SK-N-MC (cell line): Measurements from ENCODE around the gene FAM174C.
"Not testable (repeated sequence)": the region's sequence is repeated elsewhere in the genome, so short reads cannot be mapped to it uniquely, and the experiment has no call there.

ENCODE experiments used
- DNase-seq: peaks from one replicate; pipeline ENCODE4 v3.0.0-alpha.2; 2011; ENCODE audit warnings: low read depth, low spot score
- H3K27ac ChIP-seq: fragments of 200-600 bp; sonication (generic); 2 replicates; pipeline ENCODE4 v1.5.1; 2016; ENCODE audit warnings: mixed run types
- H3K36me3 ChIP-seq: fragments of 200-600 bp; sonication (generic); 2 replicates; pipeline ENCODE4 v1.6.1; 2017; ENCODE audit warnings: antibody characterized with exemption, low read length, mixed read lengths; ENCODE audit not compliant: insufficient read depth
- H3K4me3 ChIP-seq: fragments of 200-600 bp; sonication (generic); 2 replicates; pipeline ENCODE4 v1.5.1; 2016
- H3K9ac ChIP-seq: fragments of 200-600 bp; sonication (generic); 2 replicates; pipeline ENCODE4 v1.8.0; 2017; ENCODE audit warnings: mixed run types, mixed read lengths; ENCODE audit not compliant: insufficient read length
- H3K9me3 ChIP-seq: fragments of 200-600 bp; sonication (generic); 2 replicates; pipeline ENCODE4 v1.6.1; 2017; ENCODE audit warnings: low read depth, mild to moderate bottlenecking, antibody characterized with exemption, low read length, moderate library complexity, mixed read lengths
- EZH2 ChIP-seq: fragments of 200-600 bp; sonication (generic); IDR thresholded peaks from one replicate; pipeline ENCODE4 v1.6.1; 2017; ENCODE audit warnings: antibody characterized with exemption
- FOXP2 ChIP-seq: optimal IDR thresholded peaks from 2 replicates; pipeline ENCODE3; 2011; ENCODE audit warnings: mild to moderate bottlenecking, moderate library complexity; ENCODE audit not compliant: insufficient read depth; ENCODE audit errors: extremely low read length, control extremely low read depth
- POLR2AphosphoS5 ChIP-seq: IDR thresholded peaks from 2 replicates; pipeline ENCODE4 v1.6.1; 2012; ENCODE audit warnings: mild to moderate bottlenecking, low read depth, low read length, borderline replicate concordance

FAM174C gene

GRCh38 chr19:1241417-1242095 is 33.8 kb upstream of the FAM174C start, which contains the start of gene ATP5F1D:
TSS of gene ATP5F1D (plus strand) at chr19:1241751. CDS start at chr19:1241851, 100 bp downstream.
- Histone ChIP-seq H3K4me3 (peak within 1 kb of the TSS; percentile 81), H3K27ac (0 out of 2 replicates have a peak within 1 kb of the TSS, but pooled peaks have one; percentile 29), H3K9ac (peak within 1 kb of the TSS; percentile 94), H3K36me3 (no peaks in the 10 kb centered on the region), H3K9me3 (no peaks in the 10 kb centered on the region)
- TF ChIP-seq POLR2AphosphoS5 (peak; percentile 55; the same call in 1 of the 2 replicates), EZH2 (no peak)
- DNase-seq: no peak

GRCh38 chr19:1243768-1244692 is 31.3 kb upstream of the FAM174C start:
- no peak overlapping the region for H3K4me3 ChIP-seq
- H3K9ac ChIP-seq: no peak overlapping the region
- H3K27ac ChIP-seq: 0 out of 2 replicates have a peak overlapping the region, but pooled peaks have one; percentile 11
- no peaks in the 10 kb centered on the region for H3K9me3 ChIP-seq
- DNase-seq: no peak
- no peaks in the 10 kb centered on the region for H3K36me3 ChIP-seq
- TF ChIP-seq EZH2: no peak
- TF ChIP-seq POLR2AphosphoS5: peak; percentile 22; the same call in 1 of the 2 replicates
- TF ChIP-seq FOXP2: no peak

- no peak overlapping the region for H3K4me3 ChIP-seq
- no peak for DNase-seq
- 0 out of 2 replicates have a peak overlapping the region, but pooled peaks have one; percentile 4 for H3K27ac ChIP-seq
- no peak overlapping the region for H3K9ac ChIP-seq
- TF ChIP-seq EZH2: no peak
- TF ChIP-seq POLR2AphosphoS5: 0 out of 2 replicates have a peak, but pooled peaks have one; percentile 1
- no peak for TF ChIP-seq FOXP2
- no peaks in the 10 kb centered on the region for H3K9me3 ChIP-seq
- H3K36me3 ChIP-seq: no peaks in the 10 kb centered on the region
Measured at GRCh38 chr19:1244693-1245451, 30.5 kb upstream of the FAM174C start.

GRCh38 chr19:1245494-1246264 is 29.7 kb upstream of the FAM174C start:
- H3K9ac ChIP-seq: no peak overlapping the region
- H3K27ac ChIP-seq: peak overlapping the region; percentile 36; the same call in 1 of the 2 replicates
- no peaks in the 10 kb centered on the region for H3K36me3 ChIP-seq
- no peaks in the 10 kb centered on the region for H3K9me3 ChIP-seq
- no peak overlapping the region for H3K4me3 ChIP-seq
- DNase-seq: no peak
- TF ChIP-seq FOXP2 (no peak), EZH2 (no peak), POLR2AphosphoS5 (no peak)

GRCh38 chr19:1246265-1247087 is 28.9 kb upstream of the FAM174C start:
- not testable (repeated sequence) for H3K4me3 ChIP-seq, H3K9me3 ChIP-seq, DNase-seq, H3K9ac ChIP-seq, H3K36me3 ChIP-seq
- H3K27ac ChIP-seq: peak overlapping the region; percentile 36; the same call in 1 of the 2 replicates

- no peak for DNase-seq
- H3K27ac ChIP-seq: no peak overlapping the region
- no peak overlapping the region for H3K4me3 ChIP-seq
- peaks cover 15% of the 10 kb centered on the region for H3K36me3 ChIP-seq
- no peak overlapping the region for H3K9ac ChIP-seq
- no peaks in the 10 kb centered on the region for H3K9me3 ChIP-seq
- TF ChIP-seq EZH2 (no peak), FOXP2 (no peak), POLR2AphosphoS5 (no peak)
Measured at GRCh38 chr19:1247748-1248138, 27.6 kb upstream of the FAM174C start.
